NCI-H1694 (cell line): ENCODE results near the gene ENSA.
"Not testable (repeated sequence)": the region's sequence is repeated elsewhere in the genome, so short reads cannot be mapped to it uniquely, and the experiment has no call there.

ENCODE experiments used
- DNase-seq: peaks from one replicate; lab custom pipeline; 2025; lab: John Stamatoyannopoulos, UW

Gene ENSA

DNA sequence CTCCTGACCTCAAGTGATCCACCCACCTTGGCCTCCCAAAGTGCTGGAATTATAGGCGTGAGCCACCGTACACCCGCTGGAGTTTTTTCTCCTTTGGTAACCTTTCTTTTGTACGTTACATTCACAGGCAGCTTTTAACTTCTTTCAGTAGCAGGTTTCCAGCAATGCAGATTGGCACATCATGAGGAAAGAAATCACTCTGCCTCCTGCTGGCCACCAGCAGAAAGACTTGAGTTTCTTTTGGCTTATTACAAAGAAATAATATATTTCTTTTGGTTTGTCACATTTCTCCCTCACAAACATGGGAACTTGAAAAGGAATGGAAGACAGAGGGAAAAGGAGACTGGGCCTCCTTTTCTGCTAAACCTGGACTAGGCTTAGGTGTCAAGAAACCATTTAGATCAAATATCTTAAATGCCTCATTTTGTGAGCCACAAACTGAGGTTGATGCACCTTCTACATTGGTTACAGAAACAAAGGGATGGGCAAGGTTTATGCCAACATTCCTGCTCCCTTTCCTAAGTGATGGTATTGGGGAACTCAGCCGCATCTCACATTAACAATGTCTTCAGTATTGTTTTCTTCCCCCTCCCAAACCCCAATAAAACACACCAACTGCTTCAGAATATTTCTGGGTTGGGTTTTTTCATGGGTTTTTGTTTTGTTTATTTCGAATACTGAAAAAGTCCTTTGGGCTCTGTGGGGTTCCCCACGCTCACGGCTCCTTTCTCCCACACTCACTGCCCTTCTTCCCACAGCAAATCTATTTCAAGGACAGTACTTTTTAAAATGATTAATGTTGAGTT lies 7.7 kb downstream of the ENSA start:
- DNase-seq: peak; percentile 57

DNA sequence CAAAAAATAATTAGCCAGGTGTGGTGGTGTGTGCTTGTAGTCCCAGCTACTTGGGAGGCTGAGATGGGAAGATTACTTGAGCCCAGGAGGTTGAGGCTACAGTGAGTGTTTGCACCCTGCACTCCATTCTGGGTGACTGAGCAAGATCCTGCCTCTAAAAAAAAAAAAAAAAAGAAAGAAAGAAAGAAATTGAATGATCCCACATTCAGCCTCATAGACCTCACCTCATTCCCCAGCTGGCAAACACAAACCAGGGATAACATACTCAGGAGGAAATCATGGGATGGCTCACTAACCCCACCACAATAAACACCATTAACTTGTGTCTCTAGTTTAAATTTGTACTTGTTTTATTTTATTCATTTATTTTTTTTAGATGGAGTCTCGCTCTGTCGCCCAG lies 8.5 kb downstream of the ENSA start:
- no peak for DNase-seq

DNA sequence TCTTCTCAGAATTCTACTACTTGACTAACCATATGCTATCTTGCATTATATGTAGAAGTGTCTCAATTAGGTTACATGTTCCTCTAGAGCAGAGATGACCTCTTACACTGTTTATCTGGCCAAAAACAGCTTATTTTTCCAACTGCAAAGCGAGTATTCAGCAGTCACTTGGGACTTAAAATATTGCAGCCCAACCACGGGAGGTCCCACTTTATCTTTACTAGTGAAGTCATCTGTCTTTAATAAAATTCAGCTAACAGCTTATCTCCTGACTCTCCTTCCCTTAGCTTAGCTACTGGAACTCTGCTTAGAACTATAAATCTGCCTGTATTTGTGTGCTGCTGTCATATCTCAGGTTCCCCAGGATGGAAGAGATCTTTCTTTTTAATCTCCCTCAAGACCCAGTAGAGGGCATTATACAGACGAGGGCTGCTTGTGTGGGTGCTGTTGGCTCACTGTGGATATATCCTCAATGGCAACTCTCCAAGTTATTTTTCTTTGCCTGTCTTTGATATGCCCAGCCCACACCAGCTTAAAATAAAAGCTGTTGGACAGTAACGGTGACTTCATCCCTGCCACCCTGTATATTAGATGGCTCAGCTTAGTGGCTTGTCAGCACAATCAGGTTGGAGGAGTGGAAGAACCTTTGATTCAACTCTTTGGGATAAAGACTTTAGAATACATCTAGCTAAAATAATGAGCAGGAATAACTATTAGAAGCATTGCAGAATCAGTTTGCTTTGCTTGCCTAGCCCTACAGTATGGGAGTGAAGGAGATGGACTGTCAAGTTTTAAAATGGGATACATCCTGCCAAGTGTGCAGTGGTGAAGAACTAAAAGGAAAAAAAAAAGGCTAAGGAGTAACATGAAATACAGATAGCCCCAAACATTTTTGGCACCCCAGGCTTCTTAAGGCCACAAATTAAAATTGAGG lies 9.6 kb downstream of the ENSA start:
- no peak for DNase-seq

DNA sequence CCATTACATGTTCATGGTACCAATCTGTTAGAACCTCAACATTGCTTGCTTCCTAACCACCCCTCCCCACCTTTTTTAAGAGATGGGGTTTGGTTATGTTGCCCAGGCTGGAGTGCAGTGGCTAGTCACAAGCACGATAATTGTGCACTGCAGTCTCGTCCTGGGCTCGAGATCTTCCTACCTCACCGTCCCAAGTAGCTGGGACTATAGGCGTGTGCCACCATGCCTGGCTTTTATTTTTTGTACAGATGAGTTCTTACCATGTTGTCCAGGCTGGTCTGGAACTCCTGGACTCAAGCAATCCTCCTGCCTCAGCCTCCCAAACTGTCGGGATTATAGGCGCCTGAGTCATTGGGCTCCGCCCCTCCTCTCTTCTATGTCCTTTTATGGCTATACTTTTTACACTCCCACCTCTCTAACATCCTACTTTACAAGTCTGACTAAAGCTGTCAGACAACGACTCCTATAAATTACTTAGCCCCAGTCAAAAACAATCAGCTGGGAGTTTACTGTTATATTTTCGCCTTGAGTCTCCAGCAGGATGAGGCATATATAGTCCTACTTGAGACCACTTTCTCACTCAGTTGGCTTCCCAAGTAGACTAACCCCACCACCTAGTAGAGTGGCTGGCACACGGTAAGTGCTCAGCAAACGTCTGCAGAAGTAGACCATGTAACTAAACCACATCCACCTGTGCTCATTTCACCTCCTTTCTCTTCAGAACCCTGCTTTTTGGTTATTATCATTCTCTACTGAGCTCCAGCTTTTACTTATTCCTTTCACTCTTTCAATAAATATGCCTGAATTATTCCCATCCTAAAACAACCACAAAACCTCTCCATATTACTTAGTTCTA lies 13.8 kb downstream of the ENSA start:
- DNase-seq: no peak

DNA sequence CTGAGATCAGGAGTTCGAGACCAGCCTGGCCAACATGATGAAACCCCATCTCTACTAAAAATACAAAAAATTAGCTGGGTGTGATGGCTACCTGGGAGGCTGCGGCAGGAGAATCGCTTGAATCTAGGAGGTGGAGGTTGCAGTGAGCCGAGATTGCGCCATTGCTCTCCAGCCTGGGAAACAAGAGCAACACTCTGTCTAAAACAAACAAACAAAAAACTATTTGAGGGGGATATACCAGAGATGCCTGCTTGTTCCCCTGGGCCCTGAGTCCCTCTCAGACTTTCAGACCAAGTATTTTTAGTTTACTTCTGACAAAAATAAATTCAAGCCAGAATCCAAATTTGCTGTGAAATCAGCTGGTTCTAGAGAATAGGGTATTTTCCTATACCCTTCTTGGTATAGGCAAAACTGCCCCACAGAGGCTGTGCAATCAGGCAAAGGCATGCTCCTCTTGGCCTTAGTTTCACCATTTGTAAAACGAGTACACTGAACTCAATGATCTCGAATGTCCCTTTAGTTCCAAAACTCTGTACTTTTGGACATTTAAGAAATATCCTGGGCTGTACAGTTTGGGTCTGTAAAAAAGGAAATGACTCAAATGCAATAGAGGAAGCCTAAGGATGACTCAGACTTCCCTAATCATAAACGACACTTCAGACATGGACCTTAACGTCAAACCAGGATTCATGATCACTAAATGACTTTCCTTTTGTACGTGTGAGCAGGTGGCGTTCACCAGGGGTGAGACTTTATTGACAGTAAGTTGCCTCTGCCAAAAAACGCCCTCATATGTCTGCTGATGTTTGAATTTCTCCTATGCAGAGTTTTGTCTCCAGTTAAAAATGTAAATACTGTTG lies 16.1 kb downstream of the ENSA start:
- DNase-seq: no peak

DNA sequence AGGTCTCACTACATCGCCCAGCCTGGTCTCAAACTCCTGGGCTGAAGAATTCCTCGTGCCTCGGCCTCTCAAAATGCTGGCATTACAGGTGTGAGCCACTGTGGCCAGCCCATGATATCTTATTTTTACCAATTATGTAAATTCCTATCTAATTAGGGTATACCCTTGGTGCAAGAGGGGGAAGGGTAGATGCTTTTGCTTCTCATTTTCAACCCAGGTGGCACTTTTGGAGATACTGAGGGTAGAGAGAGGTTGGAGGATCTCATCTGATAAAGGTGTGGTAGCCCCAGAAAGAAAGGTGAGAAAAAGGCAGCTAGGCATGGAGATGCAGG lies 17.4 kb downstream of the ENSA start:
- no peak for DNase-seq

DNA sequence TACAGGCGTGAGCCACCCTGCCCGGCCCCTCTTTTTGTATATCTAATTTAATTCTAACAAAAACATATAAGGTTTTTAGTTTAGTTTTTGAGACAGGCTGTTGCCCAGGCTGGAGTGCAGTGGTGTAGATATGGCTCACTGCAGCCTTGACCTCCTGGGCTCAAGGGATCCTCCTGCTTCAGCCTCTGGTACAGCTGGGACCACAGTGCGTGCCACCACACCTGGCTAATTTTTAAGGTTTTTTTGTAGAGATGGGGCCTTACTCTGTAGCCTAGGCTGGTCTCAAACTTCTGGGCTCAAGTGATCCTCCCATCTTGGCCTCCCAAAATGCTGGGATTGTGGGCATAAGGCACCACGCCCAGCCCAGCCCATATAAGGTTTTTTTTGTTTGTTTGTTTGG lies 18.8 kb downstream of the ENSA start:
- no peak for DNase-seq

DNA sequence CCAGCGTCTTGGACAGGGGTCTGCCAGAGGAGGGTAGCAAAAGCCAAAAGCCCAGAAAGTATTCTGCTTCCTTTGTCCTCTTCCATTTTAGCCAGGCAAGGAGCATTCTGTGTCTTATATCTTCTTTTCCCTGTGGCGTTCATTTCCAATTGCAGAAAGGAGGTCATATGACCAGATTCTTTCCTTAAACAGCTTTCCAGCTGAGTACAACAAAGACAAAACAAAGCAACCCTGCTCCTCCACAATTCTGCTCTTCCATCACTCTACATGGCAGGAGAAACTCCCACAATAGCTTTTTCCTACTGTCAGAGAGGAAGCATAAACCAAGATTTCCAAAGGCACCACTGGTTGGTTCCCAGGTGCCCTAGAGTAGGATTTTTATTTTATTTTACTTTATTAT lies 19.7 kb downstream of the ENSA start:
- DNase-seq: no peak

DNA sequence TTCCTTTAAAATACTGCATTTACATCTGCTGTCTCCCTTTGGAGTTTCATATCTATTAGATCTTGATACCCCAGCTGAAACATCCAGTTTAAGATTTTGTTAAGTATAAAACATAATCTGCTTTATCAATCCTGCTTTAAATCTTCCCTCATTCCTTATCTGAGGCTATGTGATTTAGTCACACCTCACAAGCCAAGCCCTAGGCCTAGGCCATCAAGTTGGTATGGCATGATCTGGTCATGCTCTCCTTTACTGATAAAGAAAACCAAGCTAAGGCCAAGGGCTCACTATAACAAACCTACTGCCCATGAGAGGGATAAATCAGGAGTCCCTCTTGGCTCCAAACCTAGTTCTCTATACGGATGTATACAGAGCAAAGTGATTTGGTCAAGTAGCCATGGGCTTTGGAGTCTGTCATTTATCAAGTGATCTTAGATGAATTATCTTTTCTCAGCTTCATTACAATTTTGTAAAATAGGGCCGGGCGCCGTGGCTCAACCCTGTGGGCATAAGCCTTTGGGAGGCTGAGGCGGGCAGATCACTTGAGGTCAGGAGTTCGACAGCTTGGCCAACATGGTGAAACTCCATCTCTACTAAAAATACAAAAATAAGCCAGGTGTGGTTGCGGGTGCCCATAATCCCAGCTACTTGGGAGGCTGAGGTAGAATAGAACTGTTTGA lies 22.8 kb downstream of the ENSA start:
- DNase-seq: no peak

DNA sequence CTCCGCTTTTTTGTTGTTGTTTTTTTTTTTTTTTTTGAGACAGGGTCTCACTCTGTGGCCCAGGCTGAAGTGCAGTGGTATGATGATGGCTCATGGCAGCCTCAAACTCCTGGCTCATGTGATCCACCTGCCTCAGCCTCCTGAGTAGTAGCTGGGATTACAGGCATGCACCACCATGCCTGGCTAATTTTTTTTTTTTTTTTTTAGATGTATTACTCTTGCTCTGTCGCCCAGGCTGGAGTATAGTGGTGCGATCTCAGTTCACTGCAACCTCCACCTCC lies 24.0 kb downstream of the ENSA start:
- DNase-seq: not testable (repeated sequence)

DNA sequence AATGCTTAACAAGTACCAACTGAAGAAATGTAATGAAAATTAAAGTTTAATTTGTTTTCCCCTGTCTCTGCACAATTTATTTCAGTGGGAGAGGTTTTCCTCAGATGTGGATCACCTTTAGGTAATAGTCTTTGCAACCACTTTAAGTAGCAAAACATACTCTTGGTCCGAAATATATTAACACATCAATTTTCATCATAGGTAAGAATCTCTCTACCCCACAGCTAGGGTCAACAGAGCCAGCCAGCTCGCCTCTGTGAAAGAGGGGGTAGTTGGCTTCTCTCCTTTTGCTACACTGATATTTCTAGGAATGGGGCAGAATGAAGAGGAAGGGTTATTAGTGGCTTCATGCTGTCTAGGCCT lies 25.2 kb downstream of the ENSA start:
- DNase-seq: no peak

DNA sequence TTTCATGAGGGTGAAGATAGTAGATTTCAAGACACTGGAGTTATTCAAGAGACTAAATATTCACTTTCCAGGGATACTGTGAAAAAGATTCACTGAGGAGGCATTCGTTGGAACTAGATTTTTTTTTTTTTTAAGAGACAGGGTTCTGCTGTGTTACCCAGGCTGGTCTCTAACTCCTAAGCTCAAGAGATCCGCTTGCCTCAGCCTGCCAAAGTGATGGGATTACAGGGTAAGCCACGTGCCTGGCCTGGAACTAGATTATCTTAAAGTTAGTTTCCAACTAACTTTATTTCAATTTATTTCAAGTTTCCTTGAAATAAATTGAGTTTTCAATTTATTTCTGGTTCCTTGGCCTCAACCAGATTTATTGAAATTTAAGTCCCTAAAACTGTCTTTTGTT lies 25.7 kb downstream of the ENSA start:
- no peak for DNase-seq

DNA sequence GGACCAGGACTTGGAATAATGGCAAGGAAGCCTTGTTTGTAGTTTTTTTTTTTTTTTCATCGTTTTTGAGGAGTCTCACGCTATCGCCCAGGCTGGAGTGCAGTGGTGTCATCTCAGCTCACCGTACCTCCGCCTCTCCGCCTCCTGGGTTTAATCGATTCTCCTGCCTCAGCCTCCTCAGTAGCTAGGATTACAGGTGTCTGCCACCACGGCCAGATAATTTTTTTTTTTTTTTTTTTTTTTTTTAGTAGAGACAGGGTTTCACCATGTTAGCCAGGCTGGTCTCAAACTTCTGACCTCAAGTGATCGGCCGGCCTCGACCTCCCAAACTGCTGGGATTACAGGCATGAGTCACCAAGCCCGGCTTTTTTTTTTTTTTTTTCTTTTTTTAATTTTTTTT lies 27.0 kb downstream of the ENSA start:
- not testable (repeated sequence) for DNase-seq

DNA sequence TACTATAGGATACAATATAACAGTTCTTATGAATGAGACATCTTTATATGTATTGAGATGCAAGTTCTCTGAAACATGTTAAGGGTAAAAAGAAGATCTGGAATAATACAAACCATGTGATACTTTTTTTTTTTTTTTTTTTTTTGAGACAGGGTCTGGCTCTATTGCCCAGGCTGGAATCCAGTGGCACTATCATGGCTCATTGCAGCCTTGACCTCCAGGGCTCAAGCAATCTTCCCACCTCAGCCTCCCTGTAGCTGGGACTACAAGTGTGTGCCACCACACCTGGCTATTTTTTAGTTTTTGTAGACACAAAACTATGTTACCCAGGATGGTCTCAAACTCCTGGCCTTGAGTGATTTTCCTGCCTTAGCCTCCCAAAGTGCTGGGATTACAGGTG lies 27.9 kb downstream of the ENSA start:
- no peak for DNase-seq

DNA sequence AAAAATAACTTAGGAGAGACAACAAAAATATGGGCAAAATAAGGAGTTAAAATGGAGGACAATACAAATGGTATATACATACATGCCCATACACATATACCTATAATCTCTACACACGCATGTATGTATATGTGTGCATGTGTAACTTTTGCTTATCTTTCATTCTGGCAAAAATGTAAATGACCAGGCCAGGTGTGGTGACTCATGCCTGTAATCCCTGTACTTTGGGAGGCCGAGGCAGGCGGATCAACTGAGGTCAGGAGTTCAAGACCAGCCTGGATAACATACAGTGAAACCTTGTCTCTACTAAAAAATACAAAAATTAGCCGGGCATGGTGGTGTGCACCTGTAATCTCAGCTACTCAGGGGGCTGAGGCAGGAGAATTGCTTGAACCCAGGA lies 31.1 kb downstream of the ENSA start:
- DNase-seq: not testable (repeated sequence)

DNA sequence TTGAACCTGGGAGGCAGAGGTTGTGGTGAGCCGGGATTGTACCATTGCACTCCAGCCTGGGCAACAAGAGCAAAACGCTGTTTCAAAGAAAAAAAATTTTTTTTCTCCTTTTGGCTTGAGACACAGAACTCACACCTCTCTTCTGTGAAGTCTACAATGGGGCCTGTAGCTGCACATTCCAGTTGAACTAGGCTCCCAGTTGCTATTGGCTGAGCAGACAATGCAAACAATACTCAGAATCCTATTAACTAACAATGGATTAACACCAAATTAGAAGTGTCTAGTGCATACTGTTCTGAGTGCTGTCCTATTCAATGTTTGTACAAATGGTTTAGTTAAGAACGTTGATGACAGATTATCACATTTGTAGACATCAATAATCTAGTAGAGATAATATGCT lies 32.4 kb downstream of the ENSA start:
- DNase-seq: no peak

DNA sequence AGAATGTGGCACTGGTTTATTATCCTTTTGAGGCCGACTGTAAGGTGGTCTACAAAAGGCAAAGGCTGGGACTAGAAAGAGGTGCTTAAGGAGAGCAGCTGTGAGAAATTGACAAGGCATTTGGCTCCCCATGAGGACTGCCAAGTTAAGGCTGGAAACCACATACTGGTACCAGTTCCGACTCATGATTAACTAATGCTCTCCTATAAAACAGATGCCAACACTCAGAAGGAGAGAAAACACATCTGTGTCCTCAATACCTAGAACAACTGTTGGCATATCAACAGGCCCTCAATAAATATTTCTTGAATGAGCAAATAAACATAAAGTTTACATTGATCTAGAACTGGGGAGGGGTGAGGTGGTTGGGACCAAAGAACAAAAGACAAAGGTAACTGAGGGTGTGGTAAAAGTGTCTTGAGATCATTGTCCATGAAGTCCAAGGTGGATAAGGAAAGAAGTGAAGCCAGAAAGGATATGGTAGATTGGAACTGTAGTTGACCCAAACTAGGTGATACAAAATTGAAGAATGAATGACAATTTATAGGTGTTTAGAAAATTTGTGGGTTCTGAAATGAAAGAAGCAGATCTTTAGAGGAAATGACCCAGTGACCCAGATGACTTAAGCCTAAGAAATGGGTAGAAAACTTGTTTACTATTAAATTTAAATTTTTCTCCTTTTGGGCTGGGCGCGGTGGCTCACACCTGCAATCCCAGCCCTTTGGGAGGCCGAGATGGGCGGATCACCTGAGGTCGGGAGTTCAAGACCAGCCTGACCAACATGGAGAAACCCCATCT lies 33.1 kb downstream of the ENSA start:
- no peak for DNase-seq

DNA sequence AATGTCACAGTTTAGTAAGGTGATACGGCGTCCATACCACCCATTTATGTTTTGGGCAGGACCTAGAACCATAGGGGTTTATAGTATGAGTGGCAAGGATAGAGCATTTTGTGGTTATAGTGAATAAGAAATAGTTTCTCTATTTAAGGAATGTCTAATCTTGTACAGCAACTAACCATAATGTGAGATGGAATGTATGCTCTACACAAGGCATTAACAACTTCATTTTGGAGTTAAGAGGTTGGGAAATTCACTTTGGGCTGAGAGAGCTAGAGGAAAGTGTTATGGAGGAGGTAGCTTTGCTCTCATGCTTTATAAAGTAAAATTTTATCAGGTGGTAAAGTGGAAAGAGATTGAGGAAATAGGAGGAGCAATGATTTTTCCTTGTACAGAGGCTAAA lies 47.0 kb downstream of the ENSA start:
- no peak for DNase-seq

DNA sequence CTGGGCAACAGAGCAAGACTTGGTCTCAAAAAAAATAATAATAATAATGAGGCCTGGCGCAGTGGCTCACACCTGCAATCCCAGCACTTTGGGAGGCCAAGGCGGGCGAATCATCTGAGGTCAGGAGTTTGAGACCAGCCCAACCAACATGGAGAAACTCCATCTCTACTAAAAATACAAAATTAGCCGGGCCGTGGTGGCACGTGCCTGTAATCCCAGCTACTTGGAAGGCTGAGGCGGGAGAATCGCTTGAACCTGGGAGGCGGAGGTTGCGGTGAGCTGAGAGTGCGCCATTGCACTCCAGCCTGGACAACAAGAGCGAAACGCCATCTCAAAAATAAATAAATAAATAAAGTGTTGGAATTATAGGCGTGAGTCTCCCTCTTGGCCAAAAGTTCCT lies 47.5 kb downstream of the ENSA start:
- DNase-seq: not testable (repeated sequence)

DNA sequence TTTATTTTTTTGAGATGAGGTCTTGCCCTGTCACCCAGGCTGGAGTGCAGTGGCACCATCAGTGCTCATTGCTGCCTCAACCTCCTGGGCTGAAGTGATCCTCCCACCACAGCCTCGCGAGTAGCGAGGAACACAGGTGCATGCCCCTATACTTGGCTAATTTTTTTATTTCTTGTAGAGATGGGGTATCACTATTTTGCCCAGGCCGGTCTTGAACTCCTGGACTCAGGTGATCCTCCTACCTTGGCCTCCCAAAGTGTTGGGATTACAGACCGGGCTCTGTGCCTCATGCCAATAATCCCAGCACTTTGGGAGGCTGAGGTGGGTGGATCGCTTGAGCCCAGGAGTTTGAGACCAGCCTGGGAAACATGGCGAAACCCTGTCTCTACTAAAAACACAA lies 48.0 kb downstream of the ENSA start:
- DNase-seq: not testable (repeated sequence)
